H9 (cell line): ENCODE data around the gene BCO1. TPM values are rescaled to one million over a fixed set of nuclear protein-coding genes. Genes with fewer than 3 reads are reported as not detected.

Experiments
- DNase-seq: peaks from one replicate; pipeline ENCODE4 v3.0.0-alpha.2; 2017
- H2AFZ ChIP-seq: one replicate; pipeline ENCODE4 v1.6.1; 2013; ENCODE audit warnings: mild to moderate bottlenecking, low read length, control low read depth, moderate library complexity
- H2AK5ac ChIP-seq: 2 replicates; pipeline ENCODE4 v1.6.1; 2013; ENCODE audit warnings: low read length, control low read depth, mixed read lengths; ENCODE audit not compliant: insufficient read length
- H2BK120ac ChIP-seq: one replicate; pipeline ENCODE4 v1.6.1; 2013; ENCODE audit warnings: low read depth, mild to moderate bottlenecking, low read length, control low read depth, inconsistent platforms; ENCODE audit not compliant: poor library complexity, severe bottlenecking
- H2BK12ac ChIP-seq: 2 replicates; pipeline ENCODE4 v1.6.1; 2013; ENCODE audit warnings: low read length, control low read depth, mixed read lengths, low read depth; ENCODE audit not compliant: insufficient read length
- H2BK15ac ChIP-seq: 2 replicates; pipeline ENCODE4 v1.6.1; 2013; ENCODE audit warnings: low read depth, low read length, control low read depth
- H2BK20ac ChIP-seq: one replicate; pipeline ENCODE4 v1.6.1; 2013; ENCODE audit warnings: low read depth, mild to moderate bottlenecking, low read length, control low read depth, inconsistent platforms; ENCODE audit not compliant: poor library complexity, severe bottlenecking
- H2BK5ac ChIP-seq: 2 replicates; pipeline ENCODE4 v1.6.1; 2013; ENCODE audit warnings: low read length, control low read depth, mixed read lengths; ENCODE audit not compliant: insufficient read length
- H3K14ac ChIP-seq: 2 replicates; pipeline ENCODE4 v1.6.1; 2013; ENCODE audit warnings: low read length, control low read depth; ENCODE audit not compliant: insufficient read depth
- H3K18ac ChIP-seq: 2 replicates; pipeline ENCODE4 v1.6.1; 2013; ENCODE audit warnings: low read depth, mild to moderate bottlenecking, mixed read lengths, low read length, control low read depth; ENCODE audit not compliant: insufficient read length
- H3K23ac ChIP-seq: 2 replicates; pipeline ENCODE4 v1.6.1; 2013; ENCODE audit warnings: low read length, control low read depth, mixed read lengths, low read depth; ENCODE audit not compliant: insufficient read length
- H3K23me2 ChIP-seq: 2 replicates; pipeline ENCODE4 v1.6.1; 2013; ENCODE audit warnings: low read depth, mild to moderate bottlenecking, mixed read lengths, low read length, control low read depth; ENCODE audit not compliant: insufficient read length, poor library complexity, severe bottlenecking
- H3K27ac ChIP-seq: 2 replicates; pipeline ENCODE4 v1.5.1; 2013; ENCODE audit warnings: low read length, control low read depth, mixed read lengths, low read depth; ENCODE audit not compliant: insufficient read length
- H3K27me3 ChIP-seq: 2 replicates; pipeline ENCODE4 v1.6.1; 2013; ENCODE audit warnings: low read length, control low read depth, inconsistent platforms; ENCODE audit not compliant: insufficient read depth
- H3K4ac ChIP-seq: 2 replicates; pipeline ENCODE4 v1.6.1; 2013; ENCODE audit warnings: low read depth, mild to moderate bottlenecking, control low read depth, inconsistent platforms, low read length, moderate library complexity
- H3K4me1 ChIP-seq: 2 replicates; pipeline ENCODE4 v1.6.1; 2013; ENCODE audit warnings: low read length, control low read depth, inconsistent platforms; ENCODE audit not compliant: insufficient read depth
- H3K4me2 ChIP-seq: 2 replicates; pipeline ENCODE4 v1.6.1; 2013; ENCODE audit warnings: low read length, control low read depth, mixed read lengths; ENCODE audit not compliant: insufficient read length, insufficient read depth
- H3K56ac ChIP-seq: 2 replicates; pipeline ENCODE4 v1.6.1; 2013; ENCODE audit warnings: low read depth, mild to moderate bottlenecking, mixed read lengths, low read length, control low read depth; ENCODE audit not compliant: insufficient read length
- H3K79me1 ChIP-seq: 2 replicates; pipeline ENCODE4 v1.6.1; 2013; ENCODE audit warnings: low read depth, mild to moderate bottlenecking, moderate library complexity, low read length, control low read depth, inconsistent platforms; ENCODE audit not compliant: insufficient read depth, poor library complexity, severe bottlenecking
- H3K79me2 ChIP-seq: 2 replicates; pipeline ENCODE4 v1.6.1; 2013; ENCODE audit warnings: low read length, control low read depth, inconsistent platforms; ENCODE audit not compliant: insufficient read depth
- H3K9ac ChIP-seq: 2 replicates; pipeline ENCODE4 v1.6.1; 2013; ENCODE audit warnings: low read length, control low read depth, mixed read lengths; ENCODE audit not compliant: insufficient read length; ENCODE audit errors: extremely low read depth
- H3K9me3 ChIP-seq: one replicate; pipeline ENCODE4 v1.6.1; 2013; ENCODE audit warnings: low read depth, low read length, inconsistent platforms; ENCODE audit not compliant: control insufficient read depth
- H3T11ph ChIP-seq: one replicate; pipeline ENCODE4 v1.6.1; 2013; ENCODE audit warnings: mild to moderate bottlenecking, low read length, control low read depth, inconsistent platforms
- H4K20me1 ChIP-seq: one replicate; pipeline ENCODE4 v1.6.1; 2013; ENCODE audit not compliant: control insufficient read depth, insufficient read length, insufficient read depth
- H4K5ac ChIP-seq: 2 replicates; pipeline ENCODE4 v1.6.1; 2013; ENCODE audit warnings: low read depth, mild to moderate bottlenecking, mixed read lengths, low read length, control low read depth; ENCODE audit not compliant: insufficient read length
- H4K8ac ChIP-seq: replicated peaks from 2 replicates; pipeline ENCODE4 v1.6.1; 2013; ENCODE audit warnings: low read length, control low read depth, mixed read lengths, low read depth; ENCODE audit not compliant: insufficient read length
- H4K91ac ChIP-seq: 2 replicates; pipeline ENCODE4 v1.6.1; 2013; ENCODE audit warnings: low read depth, mild to moderate bottlenecking, moderate library complexity, mixed read lengths, low read length, control low read depth; ENCODE audit not compliant: insufficient read length
- H3K27ac Mint-ChIP-seq, 3 experiments: 2 replicates in 2 of 3; 3 replicates in 1 of 3; pipeline ENCODE4 v1.8.0; 2020 to 2021; ENCODE audit warnings: mixed read lengths in 3 of 3, mild to moderate bottlenecking in 1 of 3, moderate library complexity in 1 of 3
- H3K27me3 Mint-ChIP-seq: 2 replicates; pipeline ENCODE4 v1.8.0; 2021; ENCODE audit warnings: low read depth, mild to moderate bottlenecking, moderate library complexity, mixed read lengths
- H3K36me3 Mint-ChIP-seq, 3 experiments: 2 replicates in 2 of 3; 3 replicates in 1 of 3; pipeline ENCODE4 v1.8.0; 2020 to 2021; ENCODE audit warnings: low read depth in 3 of 3, mixed read lengths in 3 of 3; ENCODE audit not compliant: insufficient read depth in 1 of 3
- H3K4me1 Mint-ChIP-seq, 2 experiments: 2 replicates each; pipeline ENCODE4 v1.8.0; 2020; ENCODE audit warnings: mixed read lengths in 2 of 2
- H3K4me3 Mint-ChIP-seq, 2 experiments: 2 replicates in 1 of 2; 3 replicates in 1 of 2; pipeline ENCODE4 v1.8.0; 2020 to 2021; ENCODE audit warnings: mild to moderate bottlenecking in 2 of 2, mixed read lengths in 2 of 2, moderate library complexity in 1 of 2
- H3K9me3 Mint-ChIP-seq, 2 experiments: 2 replicates in 1 of 2; 3 replicates in 1 of 2; pipeline ENCODE4 v1.8.0; 2020; ENCODE audit warnings: mild to moderate bottlenecking in 2 of 2, mixed read lengths in 2 of 2, moderate library complexity in 1 of 2
- CTCF ChIP-seq: fragments of 200-600 bp; sonication (generic); conservative IDR thresholded peaks from 3 replicates; pipeline ENCODE4 v1.8.0; 2021; ENCODE audit warnings: antibody characterized with exemption, mild to moderate bottlenecking
- WGBS: extraction: QIAGEN DNeasy Blood & Tissue Kit; methylation state at CpG from one replicate; pipeline ENCODE4 v1.1.7; 2013; ENCODE audit warnings: missing lambda C conversion rate, low lambda C conversion rate, mixed read lengths; ENCODE audit not compliant: insufficient read length; ENCODE audit errors: extremely low coverage; 5-methylcytosine and 5-hydroxymethylcytosine counted together
- total RNA-seq: library from RNA; stranded (reverse); gene quantifications from 2 replicates; pipeline ENCODE4 v1.2.1, GENCODE V29; 2021

BCO1 gene
- total RNA-seq, 1 experiment from 2014 or later, result not detected

GRCh38 chr16:81333356-81333755 is 94.9 kb downstream of the BCO1 start:
- peaks cover 2% of the 10 kb centered on the region; the same call in 1 of the 2 replicates for H3K79me2 ChIP-seq

More at GRCh38 chr16:81333356-81333755, 94.9 kb downstream of the BCO1 start:
- no peak overlapping the region for H3T11ph ChIP-seq
- no peak overlapping the region for H2AK5ac ChIP-seq
- H3K4ac ChIP-seq, result no peak overlapping the region
- no peak overlapping the region for H3K56ac ChIP-seq
- H3K4me1 Mint-ChIP-seq, result peaks cover 10 to 13% of the 10 kb centered on the region in 2 experiments
- H3K27ac Mint-ChIP-seq, result no peak overlapping the region
- no peak overlapping the region for H3K4me3 Mint-ChIP-seq
- no peak overlapping the region for H4K8ac ChIP-seq
- H3K9me3 ChIP-seq, result no peaks in the 10 kb centered on the region
- H2BK120ac ChIP-seq, result no peak overlapping the region
- H3K27me3 ChIP-seq, result no peaks in the 10 kb centered on the region
- peaks cover 3 to 12% (median 6%) of the 10 kb centered on the region in 3 experiments; a peak in 5 of 7 replicates for H3K36me3 Mint-ChIP-seq
- no CpG with 5 or more reads among the region's 3 CpGs for WGBS
- no peak overlapping the region for H2BK5ac ChIP-seq
- H3K23me2 ChIP-seq, result no peaks in the 10 kb centered on the region
- H2BK20ac ChIP-seq, result no peak overlapping the region
- no peak overlapping the region for H3K23ac ChIP-seq
- H3K4me2 ChIP-seq, result no peak overlapping the region
- H3K27me3 Mint-ChIP-seq, result no peaks in the 10 kb centered on the region
- H3K4me1 ChIP-seq, result no peaks in the 10 kb centered on the region
- H3K79me1 ChIP-seq, result peaks cover 7% of the 10 kb centered on the region
- H4K91ac ChIP-seq, result no peak overlapping the region
- H3K14ac ChIP-seq, result no peak overlapping the region
- no peak overlapping the region for H3K9ac ChIP-seq
- no peak for DNase-seq
- no peak overlapping the region for H4K5ac ChIP-seq
- peaks cover 0 to 1% of the 10 kb centered on the region in 2 experiments; a peak in 3 of 5 replicates for H3K9me3 Mint-ChIP-seq
- H2BK12ac ChIP-seq, result no peak overlapping the region
- no peak overlapping the region for H2AFZ ChIP-seq
- H2BK15ac ChIP-seq, result no peak overlapping the region
- TF ChIP-seq CTCF, result no peak
- no peak overlapping the region for H3K27ac ChIP-seq
- no peak overlapping the region for H3K18ac ChIP-seq
- H4K20me1 ChIP-seq, result no peaks in the 10 kb centered on the region
